NOMO-1 (cell line): Measurements from ENCODE around the gene APOBEC3A.
A peak's percentile ranks its signal among the peaks of the same experiment; 100 is the strongest.
"Not testable (repeated sequence)": the region's sequence is repeated elsewhere in the genome, so short reads cannot be mapped to it uniquely, and the experiment has no call there.

Experiments
- DNase-seq, 2 experiments: peaks; one replicate each; lab custom pipeline; 2025; ENCODE audit not compliant: unreplicated experiment in 2 of 2; lab: John Stamatoyannopoulos, UW

Gene APOBEC3A

DNA sequence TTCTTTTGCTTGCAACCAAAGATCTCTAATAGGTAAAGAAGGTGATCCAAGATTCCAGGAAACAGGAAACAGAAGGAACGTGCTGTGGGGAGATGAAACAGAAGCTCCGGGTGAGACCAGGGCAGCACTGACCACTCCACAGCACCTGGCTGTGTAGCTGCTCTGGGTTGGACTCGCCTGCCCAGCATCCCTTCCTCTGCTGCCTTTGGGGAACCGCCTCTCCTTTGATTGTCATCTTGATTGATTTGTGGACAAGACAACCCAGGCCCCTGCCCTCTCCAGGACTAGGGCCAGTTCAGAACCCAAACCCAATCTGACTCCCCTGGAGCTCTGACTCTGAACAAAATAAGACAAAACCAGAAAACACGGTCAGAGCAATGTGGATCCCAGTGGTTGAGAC, 14.7 kb upstream of the APOBEC3A start:
- no peak for DNase-seq

DNA sequence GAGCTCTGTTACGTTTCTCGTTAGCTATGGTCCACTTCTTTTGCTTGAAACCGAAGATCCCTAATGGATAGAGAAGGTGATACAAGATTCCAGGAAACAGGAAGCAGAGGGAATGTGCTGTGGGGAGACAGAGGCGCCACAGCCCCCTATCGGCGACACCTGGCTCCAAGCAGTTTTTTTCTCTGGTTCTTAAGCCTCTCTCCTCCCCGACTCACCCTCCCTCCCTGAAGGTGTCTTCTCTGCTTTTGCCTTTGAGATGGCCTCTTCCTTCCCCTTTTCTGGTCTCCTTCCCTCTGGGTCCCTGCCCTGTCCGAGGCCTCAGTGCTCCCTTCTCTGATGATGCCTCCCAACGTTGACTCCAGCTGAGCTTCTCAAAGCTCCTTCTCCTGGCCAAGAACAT, 14.2 kb upstream of the APOBEC3A start:
- DNase-seq = peak; percentile 74 to 82

DNA sequence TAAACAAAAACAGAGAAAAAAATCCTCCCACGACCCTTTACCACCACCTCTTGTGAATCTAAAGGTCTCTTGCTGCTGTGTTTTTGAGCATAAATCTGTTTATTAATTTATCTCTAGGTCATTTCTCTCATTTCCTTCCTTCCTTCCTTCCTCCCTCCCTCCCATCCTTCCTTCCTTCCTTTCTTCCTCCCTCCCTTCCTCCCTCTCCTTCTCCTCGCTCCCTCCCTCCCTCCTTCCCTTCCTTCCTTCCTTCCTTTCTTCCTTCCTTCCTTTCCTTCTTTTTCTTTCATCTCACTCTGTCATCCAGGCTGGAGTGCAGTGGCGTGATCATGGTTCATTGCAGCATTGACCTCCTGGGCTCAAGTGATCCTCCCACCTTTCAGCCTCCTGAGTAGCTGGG, 13.5 kb upstream of the APOBEC3A start:
- no peak for DNase-seq

DNA sequence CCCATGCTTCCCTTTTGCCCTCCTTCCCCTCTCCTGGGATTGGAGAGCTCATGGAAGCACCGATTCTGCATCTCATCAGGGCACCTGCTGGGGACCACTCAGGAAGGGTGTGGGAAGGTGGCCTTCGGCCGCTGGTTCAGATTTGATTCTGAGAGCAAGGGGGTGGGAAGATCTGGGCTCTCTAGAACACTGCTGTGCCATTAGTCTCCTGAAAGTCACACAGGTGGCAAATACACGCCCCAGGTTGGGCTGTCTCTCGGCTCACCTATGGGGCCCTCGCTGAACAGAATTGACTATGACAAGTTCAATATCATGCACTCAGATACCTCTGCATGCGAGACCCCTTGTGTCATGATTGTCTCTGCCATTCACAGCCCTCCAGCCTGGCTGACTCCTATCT, 12.8 kb upstream of the APOBEC3A start:
- no peak for DNase-seq

DNA sequence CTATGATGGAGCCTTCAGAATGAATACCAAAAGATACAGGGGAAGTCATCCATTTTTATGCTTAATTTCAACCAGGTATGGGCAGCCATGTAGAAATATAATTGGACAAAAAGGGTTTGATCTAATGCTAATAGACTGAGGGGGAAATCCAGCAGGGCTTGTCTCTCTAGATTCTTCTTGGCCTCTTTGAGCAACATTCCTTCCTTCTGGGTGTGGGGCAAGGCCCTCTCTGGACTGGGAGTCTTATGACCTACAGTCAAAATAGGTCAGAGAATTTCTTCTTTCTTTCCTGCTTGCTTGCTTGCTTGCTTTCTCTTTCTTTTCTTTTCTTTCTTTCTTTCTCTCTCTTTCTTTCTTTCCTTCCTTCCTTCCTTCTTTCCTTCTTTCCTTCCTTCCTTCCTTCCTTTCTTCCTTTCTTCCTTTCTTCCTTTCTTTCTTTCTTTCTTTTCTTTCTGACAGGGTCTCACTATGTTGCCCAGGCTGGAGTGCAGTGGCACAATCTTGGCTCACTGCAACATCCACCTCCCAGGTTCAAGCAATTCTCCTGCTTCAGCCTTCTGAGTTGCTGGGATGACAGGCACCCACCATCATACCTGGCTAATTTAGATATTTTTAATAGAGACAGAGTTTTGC, 11.6 kb upstream of the APOBEC3A start:
- DNase-seq = not testable (repeated sequence)

DNA sequence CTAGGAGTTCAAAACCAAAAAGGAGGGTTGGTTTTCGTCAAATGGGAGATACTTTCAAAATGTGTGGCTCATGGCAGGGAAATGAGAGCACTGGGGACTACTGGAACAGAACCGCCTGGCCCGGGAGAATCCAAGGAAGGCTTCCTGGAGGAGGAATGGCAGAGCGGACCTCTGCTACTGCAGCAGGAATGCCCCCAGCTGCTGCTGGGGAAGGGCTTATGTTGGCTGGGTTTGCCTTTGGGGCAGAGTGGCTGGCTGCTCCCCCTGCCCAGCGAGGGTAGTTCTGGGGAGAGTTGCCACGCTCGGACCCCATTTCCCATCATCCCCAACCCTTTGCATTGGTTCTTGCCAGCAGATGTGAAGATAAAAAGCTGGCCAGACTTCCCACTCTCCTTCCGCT, 10.6 kb upstream of the APOBEC3A start:
- no peak for DNase-seq

DNA sequence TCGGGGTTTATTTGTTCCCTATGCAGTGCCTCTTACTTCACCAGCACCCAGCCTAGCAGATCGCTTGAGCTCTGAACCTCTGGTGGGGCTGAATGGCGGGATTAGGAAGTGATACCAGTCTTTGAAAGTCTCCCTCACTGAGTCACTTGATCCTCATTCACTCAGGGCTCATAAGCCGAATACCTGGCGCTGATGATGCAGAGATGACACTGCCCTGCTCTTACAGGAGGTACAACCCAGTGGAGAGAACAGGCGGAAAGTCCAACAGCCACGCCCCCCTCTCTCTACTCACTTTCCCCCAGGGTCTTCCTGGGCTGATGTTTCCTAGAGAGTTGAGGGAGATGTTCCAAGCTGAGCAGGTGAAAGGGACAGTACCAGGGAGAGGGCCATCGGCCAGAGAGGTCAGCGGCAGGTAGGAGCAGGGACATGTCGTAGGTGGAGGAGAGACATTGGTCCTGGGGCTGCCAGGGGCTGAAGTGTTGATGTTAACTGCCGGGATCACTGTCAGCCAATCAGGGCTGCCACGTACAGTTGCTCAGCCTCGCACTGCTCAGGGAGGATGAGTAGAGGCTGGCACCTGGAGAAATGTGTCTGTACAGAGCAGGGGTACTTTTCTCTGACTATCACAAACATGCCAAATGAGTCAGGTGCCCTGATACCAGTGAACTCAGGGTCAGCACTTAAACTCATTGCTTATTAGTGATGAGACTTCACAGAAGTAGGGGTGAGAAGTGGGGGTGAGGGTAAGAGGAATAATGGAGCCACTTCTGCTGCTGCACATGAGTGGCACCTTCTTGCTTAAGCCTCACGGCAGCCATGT, 9.9 kb upstream of the APOBEC3A start:
- DNase-seq = peak; percentile 75 to 87

DNA sequence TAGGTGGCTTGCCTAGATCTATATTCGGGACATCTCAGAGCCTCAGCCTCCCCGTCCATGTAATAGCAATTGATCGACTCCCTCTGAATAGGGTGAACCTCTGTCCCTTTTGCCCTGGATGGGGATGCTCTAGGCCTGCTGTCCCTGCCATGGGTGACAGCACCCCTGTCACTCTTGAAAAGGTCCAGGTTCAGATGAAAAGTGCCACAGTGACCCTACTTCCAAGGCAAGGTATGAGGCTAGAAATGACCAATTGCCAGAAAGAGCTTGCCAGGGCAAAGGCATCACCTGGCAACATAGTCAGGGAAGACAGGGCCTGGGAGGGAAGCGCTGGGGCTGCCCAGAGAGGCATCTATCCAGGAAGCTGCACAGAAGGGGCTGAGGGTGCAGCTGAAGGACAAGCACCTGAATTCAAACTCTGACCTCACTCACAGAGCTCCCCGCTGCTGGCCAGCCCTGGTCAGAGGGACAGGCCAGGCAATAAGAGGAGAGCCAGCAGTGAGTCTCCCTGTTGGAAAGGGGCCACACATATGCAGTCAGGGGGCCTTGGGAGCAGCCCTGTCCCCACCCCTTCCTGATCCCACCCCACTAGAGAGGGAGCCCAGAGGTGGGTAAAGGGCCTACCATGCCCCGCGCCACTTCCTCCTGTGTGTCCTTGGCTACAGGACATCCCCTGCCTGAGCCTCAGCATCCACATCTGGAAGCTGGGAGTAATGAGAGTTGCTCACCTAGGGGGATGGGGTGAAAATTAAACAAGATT, 9.0 kb upstream of the APOBEC3A start:
- no peak for DNase-seq

DNA sequence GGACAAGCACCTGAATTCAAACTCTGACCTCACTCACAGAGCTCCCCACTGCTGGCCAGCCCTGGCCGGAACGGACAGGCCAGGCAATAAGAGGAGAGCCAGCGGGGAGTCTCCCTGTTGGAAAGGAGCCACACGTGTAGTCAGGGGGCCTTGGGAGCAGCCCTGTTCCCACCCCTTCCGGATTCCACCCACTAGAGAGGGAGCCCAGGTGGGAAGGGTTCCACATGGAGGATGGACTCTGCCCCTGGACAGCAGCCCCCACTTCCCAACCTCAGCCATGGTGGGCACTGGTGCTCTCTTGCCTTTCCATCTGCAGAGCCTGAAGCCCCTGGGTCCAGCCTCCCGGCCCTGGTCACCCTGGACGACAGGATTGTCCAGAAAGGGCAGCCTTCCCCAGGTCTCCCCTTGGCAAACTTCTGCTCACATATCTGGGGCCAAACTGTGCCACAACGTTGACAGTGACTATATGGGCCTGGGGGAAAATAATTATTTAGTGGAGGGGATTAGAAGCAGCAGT, 7.5 kb upstream of the APOBEC3A start:
- DNase-seq = no peak

DNA sequence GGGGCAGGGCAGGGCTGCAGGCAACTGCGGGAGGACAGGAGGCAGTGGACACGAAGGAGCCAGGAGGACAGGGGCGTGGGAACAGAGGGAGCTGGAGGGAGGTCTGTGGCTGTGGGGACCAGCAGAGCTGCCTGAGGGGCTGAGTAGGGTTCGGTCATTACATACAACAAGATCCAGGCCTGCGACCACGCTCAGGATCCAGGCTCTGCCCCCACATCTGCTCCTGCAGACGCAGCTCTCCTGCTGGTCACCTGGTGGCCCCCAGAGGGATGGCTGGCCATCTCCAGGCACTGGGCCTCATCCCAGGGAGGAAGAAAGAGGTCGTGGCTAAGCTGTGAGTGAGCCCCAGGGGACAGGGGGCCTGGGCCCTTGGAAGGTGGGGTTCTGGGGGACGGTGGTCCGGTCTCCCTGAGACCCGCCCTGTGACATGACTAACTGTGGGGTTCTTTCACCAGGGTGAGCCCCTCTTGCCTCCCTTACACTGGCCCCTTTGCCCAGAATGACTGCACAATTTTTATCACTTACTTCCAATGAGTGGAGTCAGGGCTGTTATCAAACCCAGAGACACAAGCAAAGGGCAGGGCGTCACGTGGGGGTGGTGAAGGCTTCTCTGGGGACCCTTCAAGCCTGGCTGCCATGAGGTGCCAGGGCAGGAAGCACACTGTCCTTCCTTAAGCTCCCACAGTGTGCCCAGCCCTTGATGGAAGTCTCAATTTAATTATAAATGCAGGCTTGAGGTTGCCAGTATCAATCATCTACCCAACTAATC, 6.7 kb upstream of the APOBEC3A start:
- no peak for DNase-seq

DNA sequence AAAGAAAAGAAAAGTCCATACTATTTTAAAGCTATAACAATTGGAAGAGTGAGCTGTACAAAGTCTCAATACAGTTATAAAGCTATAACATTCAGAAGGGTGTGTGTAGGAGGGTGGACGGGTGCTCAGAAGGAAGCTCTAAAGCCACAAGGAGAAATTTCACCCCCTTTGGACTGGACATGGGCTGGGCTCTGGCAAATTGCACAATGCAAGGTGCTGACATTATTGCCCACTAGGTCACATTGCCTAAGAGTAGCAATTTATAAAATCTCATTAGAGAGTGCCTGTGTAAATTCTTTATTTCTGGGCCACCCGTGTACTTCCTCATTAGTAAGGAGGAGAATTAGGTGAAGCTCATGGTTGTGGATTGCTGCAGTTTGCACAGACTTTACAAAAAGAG, 5.7 kb upstream of the APOBEC3A start:
- DNase-seq = peak; percentile 59 to 80

DNA sequence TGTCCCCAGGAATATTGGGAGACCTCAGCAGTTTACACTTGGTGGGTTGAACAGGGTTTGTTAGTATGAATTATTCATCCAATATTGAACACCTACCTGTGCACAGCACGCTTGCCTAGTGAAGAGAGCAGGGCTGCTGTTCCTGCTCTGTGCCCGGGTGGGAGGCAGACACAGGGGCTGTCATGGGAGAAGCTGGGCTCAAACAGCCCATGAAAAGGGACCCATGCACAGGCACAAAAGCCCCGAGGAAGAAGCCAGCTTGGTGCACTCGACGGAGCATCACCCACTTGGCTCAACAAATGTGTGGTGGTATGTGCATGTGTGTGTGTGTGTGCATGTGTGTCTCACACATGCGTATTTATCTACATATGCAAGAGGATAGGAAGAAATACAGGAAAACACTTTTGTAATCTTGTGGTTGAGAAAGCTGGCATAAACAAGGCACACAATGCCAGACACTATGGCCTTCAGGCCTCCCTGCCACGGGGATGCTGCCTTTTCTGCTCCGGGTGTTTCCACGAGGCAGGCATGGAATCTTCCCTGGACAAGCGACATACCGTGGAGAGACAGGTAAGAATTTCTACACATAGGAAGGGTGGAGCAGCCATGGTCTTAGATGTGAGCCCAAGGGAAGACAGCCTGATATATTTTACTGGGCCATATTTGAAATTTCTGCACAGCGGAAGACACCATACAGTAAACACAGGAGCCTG, 5.0 kb upstream of the APOBEC3A start:
- DNase-seq = no peak

DNA sequence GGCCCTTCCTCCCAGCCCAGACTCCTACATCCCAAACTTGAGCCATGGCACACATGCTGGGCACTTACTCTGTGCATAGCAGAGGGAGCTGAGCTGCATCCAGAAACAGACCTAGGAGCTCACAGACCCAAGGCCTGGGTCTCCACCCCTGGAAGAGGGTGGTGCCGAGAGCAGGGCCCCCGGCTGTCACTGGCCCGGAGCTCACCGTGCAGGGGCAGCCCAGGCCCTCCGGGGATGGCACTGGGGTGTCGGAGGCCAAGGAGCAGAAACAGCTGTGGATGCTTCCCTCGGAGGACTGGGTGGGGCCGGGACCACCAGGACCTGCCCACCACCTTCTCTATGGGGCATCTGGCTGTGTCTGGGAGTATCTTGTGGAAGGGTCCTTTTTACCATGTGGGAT, 4.3 kb upstream of the APOBEC3A start:
- DNase-seq = no peak

DNA sequence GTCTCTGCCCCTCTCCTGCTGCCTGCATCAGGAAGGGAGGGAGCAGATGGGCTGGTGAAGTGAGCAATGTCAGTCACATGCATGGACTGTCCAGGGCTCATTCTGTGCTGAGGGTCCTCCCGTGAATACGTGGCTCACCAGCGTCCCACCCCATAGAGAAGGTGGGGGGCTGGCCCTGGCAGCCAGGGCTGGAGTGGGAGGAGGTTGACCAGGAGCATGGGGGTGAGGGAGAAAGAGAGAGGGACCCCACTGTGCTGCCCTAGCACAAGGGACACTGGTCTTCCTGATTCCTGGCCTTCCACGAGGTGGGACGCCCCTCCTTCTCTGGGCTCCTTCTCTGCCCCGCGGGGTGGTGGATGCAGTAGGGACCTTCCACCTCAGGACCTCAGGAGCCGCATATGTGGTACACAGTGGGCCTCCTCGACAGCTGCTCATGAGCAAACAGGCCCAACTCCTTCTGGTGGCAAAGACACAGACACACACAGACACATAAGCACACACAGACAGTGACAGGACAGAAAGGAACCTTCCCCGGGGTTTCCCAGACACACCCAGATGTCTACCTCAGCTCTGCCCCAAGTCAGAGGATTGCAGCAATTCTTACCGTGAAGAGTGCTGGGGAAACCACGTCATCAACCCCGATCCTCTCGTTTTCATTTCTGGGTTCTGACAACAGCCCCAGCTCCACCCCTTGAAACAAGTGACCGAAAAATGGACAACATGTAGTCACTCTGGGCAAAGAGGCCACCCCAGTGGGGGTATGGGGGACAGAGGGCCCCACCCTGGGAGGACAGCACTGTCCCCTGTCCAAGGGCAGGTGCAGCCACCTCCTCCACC, 3.6 kb upstream of the APOBEC3A start:
- peak; percentile 70 to 92 for DNase-seq

DNA sequence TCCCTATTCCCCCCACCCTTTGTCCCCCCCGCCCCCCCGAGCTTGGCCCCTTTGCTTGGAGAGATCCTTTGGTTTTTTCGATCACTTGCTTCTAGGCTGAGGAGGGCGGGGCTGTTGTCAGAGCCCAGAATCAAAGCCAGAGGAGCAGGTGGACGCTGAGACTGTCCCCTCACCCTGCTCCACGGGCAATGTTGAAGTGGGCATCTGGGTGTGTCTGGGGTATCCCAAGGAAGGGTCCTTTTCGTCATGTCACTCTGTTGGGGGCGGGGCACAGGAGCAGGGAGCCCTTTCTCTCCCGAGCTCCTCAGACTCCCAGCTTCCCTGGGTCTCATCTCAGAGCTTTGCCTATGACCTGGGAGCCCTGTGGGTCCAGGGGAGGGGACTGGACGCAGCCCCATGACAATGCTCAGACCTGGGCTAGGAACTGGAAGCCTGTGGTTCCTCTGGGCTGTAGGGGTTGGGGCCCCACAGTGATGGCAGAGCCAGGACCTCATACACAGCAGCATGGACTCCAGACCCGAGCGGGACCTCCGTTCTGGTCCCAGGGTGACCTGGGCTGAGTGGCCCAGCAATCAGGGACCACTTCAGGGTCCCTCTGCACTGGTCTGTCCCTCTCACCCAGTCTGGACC, 2.9 kb upstream of the APOBEC3A start:
- DNase-seq = no peak

DNA sequence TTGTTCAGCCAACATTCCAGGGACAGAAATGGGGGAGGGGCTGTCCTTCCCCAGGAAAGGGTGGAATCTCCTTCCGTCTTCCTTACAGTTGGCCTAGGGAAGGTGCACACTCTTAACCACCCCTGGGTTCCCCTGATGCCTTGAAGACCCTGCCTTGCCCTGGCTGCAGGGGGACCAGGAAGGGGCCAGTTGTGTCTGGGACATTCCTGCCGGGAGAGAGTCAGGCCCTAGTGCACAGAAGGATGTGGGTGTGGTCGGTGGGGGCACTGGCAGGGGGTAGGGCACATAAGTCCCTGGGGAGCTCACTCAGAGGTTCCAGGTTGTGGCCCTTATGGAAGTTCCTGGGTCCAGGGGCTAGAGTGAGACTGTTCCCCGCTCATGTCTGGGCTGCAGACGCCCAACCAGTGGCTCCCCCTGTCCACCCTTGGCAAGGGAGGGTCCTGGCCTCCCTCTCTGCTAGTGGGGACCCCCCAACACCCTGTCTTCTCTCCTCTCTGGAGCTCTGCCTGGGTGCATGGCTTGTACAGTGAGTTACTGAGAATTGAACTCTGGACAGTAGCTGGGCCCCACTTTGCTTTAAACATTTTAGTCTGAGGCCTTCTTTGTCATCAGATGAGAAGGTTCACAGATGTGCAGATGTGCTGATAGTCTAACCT, 2.0 kb upstream of the APOBEC3A start:
- DNase-seq = no peak

DNA sequence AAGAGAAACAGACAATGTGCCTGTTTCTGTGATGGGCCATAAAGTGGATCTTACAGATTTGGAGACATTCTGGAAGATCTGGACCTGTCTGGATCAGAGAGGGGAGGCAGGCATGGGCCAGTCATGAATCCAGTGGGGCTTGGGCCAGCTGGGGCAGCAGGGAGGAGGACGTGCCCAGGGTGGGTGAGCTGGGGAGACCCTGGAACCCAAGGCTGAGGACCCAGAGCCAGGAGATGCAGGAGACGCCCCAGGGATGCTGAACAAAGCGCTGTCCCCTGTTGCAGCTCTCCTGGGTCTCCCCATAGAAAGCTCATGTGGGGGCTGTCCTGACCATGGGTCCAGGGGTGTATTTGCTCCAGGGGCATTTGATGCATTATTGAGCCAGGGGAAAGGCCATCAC, 1.5 kb upstream of the APOBEC3A start:
- DNase-seq = no peak

DNA sequence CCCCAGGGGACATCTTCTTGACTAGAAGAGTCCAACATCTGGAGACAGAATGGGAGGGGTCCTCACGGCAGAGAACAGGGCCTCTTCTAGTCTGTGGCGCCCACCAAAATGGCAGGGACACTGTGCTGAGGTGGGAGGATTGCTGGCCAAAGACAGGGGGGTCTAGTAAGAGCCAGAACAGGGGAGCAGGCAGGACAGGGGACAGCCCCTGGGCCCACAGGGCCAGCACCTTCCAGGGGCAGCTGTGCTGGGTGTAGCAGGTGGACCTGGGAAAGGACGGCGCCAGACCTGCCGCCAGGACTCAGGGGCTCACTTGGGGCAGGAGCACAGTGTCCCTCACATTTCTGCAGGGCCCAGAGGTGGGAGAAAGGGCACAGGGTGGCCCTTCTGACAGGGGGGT, 858 bp upstream of the APOBEC3A start:
- DNase-seq = no peak
